Kidney (tissue), 14 donors: ENCODE measurements around the gene RYR2. TPM values are rescaled to one million over a fixed set of nuclear protein-coding genes. Genes with fewer than 3 reads are reported as not detected.

Source experiments
- DNase-seq, 5 donors: peaks; one replicate each; pipeline ENCODE4 v3.0.0-alpha.2; 2013 to 2020
- FAIRE-seq: peaks from 2 replicates; lab custom pipeline; 2012; peaks lifted over from hg19 to GRCh38; lab: Jason Lieb, UNC
- H3K27ac ChIP-seq, 2 donors: one replicate each; pipeline ENCODE4 v1.7.0; 2013; ENCODE audit warnings: low read depth in 2 of 2, low read length in 2 of 2, inconsistent platforms in 1 of 2
- H3K27me3 ChIP-seq: one replicate; pipeline ENCODE4 v1.7.1; 2013; ENCODE audit warnings: low read length, inconsistent platforms; ENCODE audit not compliant: control insufficient read depth, insufficient read depth
- H3K36me3 ChIP-seq, 3 donors: one replicate each; pipeline versions ENCODE4 v1.7.0 to v1.7.1; 2013; ENCODE audit warnings: low read length in 3 of 3, control low read depth in 1 of 3, inconsistent platforms in 1 of 3; ENCODE audit not compliant: insufficient read depth in 3 of 3, control insufficient read depth in 2 of 3
- H3K4me1 ChIP-seq, 3 donors: one replicate each; pipeline versions ENCODE4 v1.7.0 to v1.7.1; 2013; ENCODE audit warnings: low read length in 3 of 3, inconsistent platforms in 1 of 3, low read depth in 1 of 3; ENCODE audit not compliant: control insufficient read depth in 2 of 3, insufficient read depth in 2 of 3
- H3K4me3 ChIP-seq, 3 donors: one replicate each; pipeline versions ENCODE4 v1.7.0 to v1.8.1; 2013; ENCODE audit warnings: low read length in 3 of 3, control low read depth in 1 of 3, inconsistent platforms in 1 of 3
- H3K9ac ChIP-seq, 3 donors: one replicate each; pipeline versions ENCODE4 v1.7.0 to v1.7.1; 2013; ENCODE audit warnings: low read length in 3 of 3, control low read depth in 1 of 3, inconsistent platforms in 1 of 3
- H3K9me3 ChIP-seq, 3 donors: one replicate each; pipeline versions ENCODE4 v1.7.0 to v1.7.1; 2013; ENCODE audit warnings: low read length in 3 of 3, control low read depth in 1 of 3, inconsistent platforms in 1 of 3; ENCODE audit not compliant: control insufficient read depth in 2 of 3, insufficient read depth in 1 of 3
- CTCF ChIP-seq: IDR thresholded peaks from 3 replicates; pipeline ENCODE4 v1.5.1; 2012; ENCODE audit warnings: mild to moderate bottlenecking, moderate library complexity, borderline replicate concordance; ENCODE audit not compliant: insufficient read depth; ENCODE audit errors: extremely low read depth
- intact Hi-C: fragments of 100-400 bp; cut with DNase I; formaldehyde crosslinking; loops from one replicate; pipeline ENCODE4 v1.11.1; 2022
- polyA plus RNA-seq: library from polyadenylated mRNA; stranded (reverse); fragments of 350-450 nt; fragmentation: Illumina TruSeq; extraction: RNeasy Lipid Tissue Mini Kit (QIAGEN cat#74804); gene quantifications from one replicate; pipeline ENCODE4 v1.2.3, GENCODE V29; 2014; ENCODE audit warnings: low read depth, low replicate concordance; ENCODE audit not compliant: insufficient read depth
- total RNA-seq: library from RNA; stranded (reverse); fragmentation: NEBNext Ultra II Directional; extraction: Animal tissue kit (Norgen Biotek cat#: 25700); gene quantifications from one replicate; pipeline ENCODE4 v1.2.1, GENCODE V29; 2021
- donor health status: control.
- donor health status: control.
- donor health status: control.
- donor health status: control.
- donor health status: control.
- donor health status: DM: yes; HTN: yes; CAD: no.
- donor health status: Normal renal cell carcinoma (clear cell type).

Gene RYR2
- total and polyA plus RNA-seq, 2 donors from 2014 or later = 0.28 to 0.60 TPM

DNA sequence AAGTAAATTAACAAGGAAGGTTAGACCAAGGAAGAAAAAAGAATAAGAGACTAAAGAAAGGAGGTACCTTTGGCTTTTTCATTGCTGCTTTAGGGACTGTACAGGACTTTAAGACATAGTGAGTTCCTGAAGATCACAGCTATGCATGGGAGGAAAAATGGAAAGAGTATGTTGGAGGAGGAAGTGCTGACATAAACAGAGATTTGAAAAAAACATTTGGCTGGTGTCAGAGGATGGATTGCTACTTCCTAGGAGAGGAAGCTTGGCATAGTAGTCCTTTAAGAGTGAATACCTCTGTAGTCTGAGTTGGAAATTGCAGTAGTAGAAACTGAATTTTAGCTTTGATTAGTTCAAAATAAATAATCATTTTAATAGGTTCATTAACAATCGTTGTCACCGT is 398.4 kb downstream of the RYR2 start:
- H3K4me1 ChIP-seq = no peaks in the 10 kb centered on the region
- no peak overlapping the region for H3K27ac ChIP-seq
- H3K9ac ChIP-seq = no peak overlapping the region
- intact Hi-C loops = no loop called here
- no peaks in the 10 kb centered on the region for H3K36me3 ChIP-seq
- H3K27me3 ChIP-seq = no peaks in the 10 kb centered on the region
- TF ChIP-seq CTCF = no peak
- no peak for DNase-seq
- no peak for FAIRE-seq
- H3K9me3 ChIP-seq = no peaks in the 10 kb centered on the region
- no peak overlapping the region for H3K4me3 ChIP-seq

GRCh38 chr1:237444120-237444790 is 402.3 kb downstream of the RYR2 start:
- FAIRE-seq (no peak), DNase-seq (no peak)
- Histone ChIP-seq H3K4me1 (no peaks in the 10 kb centered on the region), H3K36me3 (no peaks in the 10 kb centered on the region), H3K27me3 (no peaks in the 10 kb centered on the region), H3K4me3 (no peak overlapping the region), H3K9ac (no peak overlapping the region), H3K9me3 (no peaks in the 10 kb centered on the region), H3K27ac (no peak overlapping the region)
- no peak for TF ChIP-seq CTCF
- intact Hi-C loops = no loop called here

- no peaks in the 10 kb centered on the region for H3K27me3 ChIP-seq
- H3K27ac ChIP-seq = no peak overlapping the region
- no peaks in the 10 kb centered on the region for H3K4me1 ChIP-seq
- H3K9me3 ChIP-seq = no peaks in the 10 kb centered on the region
- no peak overlapping the region for H3K4me3 ChIP-seq
- no peaks in the 10 kb centered on the region for H3K36me3 ChIP-seq
- TF ChIP-seq CTCF = no peak
- DNase-seq (no peak), FAIRE-seq (no peak)
- no peak overlapping the region for H3K9ac ChIP-seq
- intact Hi-C loops = no loop called here
Observed at GRCh38 chr1:237448042-237448441, 406.1 kb downstream of the RYR2 start.

DNA sequence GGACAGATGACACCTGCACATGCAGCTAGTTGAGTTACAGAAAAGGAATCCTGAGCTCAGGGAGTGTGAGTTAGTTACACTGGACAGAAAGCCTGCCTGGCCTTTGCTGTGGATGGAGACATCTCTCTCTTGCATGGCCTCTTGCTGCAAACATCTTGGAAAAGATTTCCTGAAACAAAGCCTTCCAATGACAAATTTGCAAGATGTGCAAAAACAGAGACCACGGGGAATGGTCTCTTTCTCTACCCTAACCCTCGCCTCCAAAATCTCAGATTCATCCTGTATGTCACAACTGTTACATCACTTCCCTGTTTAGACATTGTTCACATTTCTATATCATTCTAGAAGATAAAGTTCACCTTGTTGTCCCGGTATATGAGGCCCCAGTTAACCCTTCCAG is 415.6 kb downstream of the RYR2 start:
- H3K9me3 ChIP-seq = no peaks in the 10 kb centered on the region
- no peaks in the 10 kb centered on the region for H3K4me1 ChIP-seq
- no peak for DNase-seq
- no peak for TF ChIP-seq CTCF
- no peak overlapping the region for H3K27ac ChIP-seq
- intact Hi-C loops = no loop called here
- no peaks in the 10 kb centered on the region for H3K27me3 ChIP-seq
- H3K36me3 ChIP-seq = no peaks in the 10 kb centered on the region
- FAIRE-seq = no peak
- H3K4me3 ChIP-seq = no peak overlapping the region
- no peak overlapping the region for H3K9ac ChIP-seq
